H1 (cell line): ENCODE measurements around the gene KCNN4.
"Not testable (repeated sequence)": the region's sequence is repeated elsewhere in the genome, so short reads cannot be mapped to it uniquely, and the experiment has no call there.

ENCODE experiments used
- CEBPB ChIP-seq: IDR thresholded peaks from 2 replicates; pipeline ENCODE4 v1.6.1; 2012; ENCODE audit warnings: low read depth, low read length
- CHD2 ChIP-seq: IDR thresholded peaks from 2 replicates; pipeline ENCODE4 v1.6.1; 2012; ENCODE audit warnings: low read length, improper control_type of control experiment
- EZH2 ChIP-seq: fragments of 200-600 bp; sonication (generic); IDR thresholded peaks from 2 replicates; pipeline ENCODE4 v1.7.1; 2012; ENCODE audit warnings: low read depth, mild to moderate bottlenecking, moderate library complexity, low read length, inconsistent platforms; ENCODE audit not compliant: severe bottlenecking
- JUND ChIP-seq: IDR thresholded peaks from 2 replicates; pipeline ENCODE4 v1.6.1; 2011; ENCODE audit warnings: mild to moderate bottlenecking, improper control_type of control experiment, low read length
- MAFK ChIP-seq: IDR thresholded peaks from 2 replicates; pipeline ENCODE4 v1.6.1; 2012; ENCODE audit warnings: low read depth, mild to moderate bottlenecking, improper control_type of control experiment, low read length
- RFX5 ChIP-seq: IDR thresholded peaks from 2 replicates; pipeline ENCODE4 v1.6.1; 2011; ENCODE audit warnings: low read depth, low read length, improper control_type of control experiment, borderline replicate concordance
- SAP30 ChIP-seq: fragments of 300-600 bp; sonication (generic); IDR thresholded peaks from 2 replicates; pipeline ENCODE4 v1.7.1; 2012; ENCODE audit warnings: low read length, moderate library complexity, mild to moderate bottlenecking, inconsistent platforms; ENCODE audit not compliant: insufficient read depth, insufficient replicate concordance
- TAF1 ChIP-seq: IDR thresholded peaks from 2 replicates; pipeline ENCODE4 v1.6.1; 2011; ENCODE audit warnings: mild to moderate bottlenecking, low read depth, low read length
- TBP ChIP-seq: IDR thresholded peaks from 2 replicates; pipeline ENCODE4 v1.6.1; 2011; ENCODE audit warnings: low read depth, low read length, improper control_type of control experiment
- TEAD4 ChIP-seq: IDR thresholded peaks from 2 replicates; pipeline ENCODE4 v1.6.1; 2012; ENCODE audit warnings: low read depth, low read length, inconsistent platforms, mixed read lengths
- USF2 ChIP-seq: IDR thresholded peaks from 2 replicates; pipeline ENCODE4 v1.6.1; 2011; ENCODE audit warnings: low read length, improper control_type of control experiment
- TF ChIP-seq, protein P1 (sequence below), 3 experiments: IDR thresholded peaks; 1 replicate in 2 of 3; 2 replicates in 1 of 3; pipeline versions ENCODE4 v1.5.1 to v1.6.1; 2011; ENCODE audit warnings: low read length in 3 of 3, mild to moderate bottlenecking in 3 of 3, inconsistent platforms in 2 of 3, low read depth in 1 of 3, moderate library complexity in 1 of 3; ENCODE audit not compliant: insufficient read depth in 1 of 3; ENCODE audit errors: control extremely low read depth in 1 of 3

GRCh38 chr19:43764684-43765083 is 16.1 kb downstream of the KCNN4 start:
- not testable (repeated sequence) for TF ChIP-seq EZH2, CHD2, TAF1, CEBPB, TEAD4, MAFK, SAP30, RFX5, TBP, JUND, USF2
- TF ChIP-seq, protein P1, sequence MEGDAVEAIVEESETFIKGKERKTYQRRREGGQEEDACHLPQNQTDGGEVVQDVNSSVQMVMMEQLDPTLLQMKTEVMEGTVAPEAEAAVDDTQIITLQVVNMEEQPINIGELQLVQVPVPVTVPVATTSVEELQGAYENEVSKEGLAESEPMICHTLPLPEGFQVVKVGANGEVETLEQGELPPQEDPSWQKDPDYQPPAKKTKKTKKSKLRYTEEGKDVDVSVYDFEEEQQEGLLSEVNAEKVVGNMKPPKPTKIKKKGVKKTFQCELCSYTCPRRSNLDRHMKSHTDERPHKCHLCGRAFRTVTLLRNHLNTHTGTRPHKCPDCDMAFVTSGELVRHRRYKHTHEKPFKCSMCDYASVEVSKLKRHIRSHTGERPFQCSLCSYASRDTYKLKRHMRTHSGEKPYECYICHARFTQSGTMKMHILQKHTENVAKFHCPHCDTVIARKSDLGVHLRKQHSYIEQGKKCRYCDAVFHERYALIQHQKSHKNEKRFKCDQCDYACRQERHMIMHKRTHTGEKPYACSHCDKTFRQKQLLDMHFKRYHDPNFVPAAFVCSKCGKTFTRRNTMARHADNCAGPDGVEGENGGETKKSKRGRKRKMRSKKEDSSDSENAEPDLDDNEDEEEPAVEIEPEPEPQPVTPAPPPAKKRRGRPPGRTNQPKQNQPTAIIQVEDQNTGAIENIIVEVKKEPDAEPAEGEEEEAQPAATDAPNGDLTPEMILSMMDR (IDR thresholded peaks at IDR 0.05; ENCODE audit: control extremely low read depth in 1 of 3, insufficient read depth in 1 of 3, low read depth in 1 of 3, low read length in 3 of 3): not testable (repeated sequence)
